Thyroid gland (tissue), 4 donors: ENCODE results near the gene NAALADL2.

Experiments used
- CTCF ChIP-seq, 6 experiments: fragments of 200-600 bp in 3 of 6; fragments of 450-650 bp in 3 of 6; sonication (generic) in 3 of 6; IDR thresholded peaks; one replicate each; pipeline ENCODE4 v1.5.1; 2016 to 2019; ENCODE audit warnings: antibody characterized with exemption in 6 of 6, mild to moderate bottlenecking in 2 of 6, inconsistent platforms in 1 of 6, moderate library complexity in 1 of 6
- POLR2A ChIP-seq, 2 donors: fragments of 450-650 bp; IDR thresholded peaks; one replicate each; pipeline ENCODE4 v1.6.1; 2017; ENCODE audit warnings: antibody characterized with exemption in 2 of 2, mild to moderate bottlenecking in 2 of 2, moderate library complexity in 1 of 2

DNA sequence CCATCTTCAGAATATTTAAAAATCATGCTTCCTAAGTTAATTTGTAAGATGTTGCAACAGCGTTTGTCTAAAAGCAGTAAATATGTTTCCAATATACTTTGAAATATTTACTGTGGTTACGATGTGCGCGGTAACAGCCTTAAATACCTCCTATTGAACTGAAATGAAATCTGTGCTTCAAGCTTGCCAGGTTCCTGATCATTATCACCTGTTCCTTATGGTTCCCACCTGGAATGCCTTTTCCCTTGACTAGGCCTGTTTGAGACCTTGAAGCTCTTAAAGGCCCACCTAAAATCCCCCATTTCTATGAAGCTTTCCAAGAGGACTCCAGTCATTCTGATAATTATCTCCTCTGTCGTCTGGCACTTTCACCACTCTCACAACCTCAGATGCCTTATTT lies 146.7 kb downstream of the NAALADL2 start:
- TF ChIP-seq CTCF (IDR thresholded peaks at IDR 0.05) = no peak
- no peak for TF ChIP-seq POLR2A (IDR thresholded peaks at IDR 0.05)
